OCI-LY7 (cell line): ENCODE results near the gene KNDC1. TPM values are rescaled to one million over a fixed set of nuclear protein-coding genes. Genes with fewer than 3 reads are reported as not detected.

Source experiments
- BruUV-seq: library from RNA; stranded (reverse); fragments of 400-500 nt; replicated peaks from 2 replicates; lab custom pipeline; 2021; lab: Mats Ljungman, UMichigan
- CTCF ChIA-PET: fragments of 300-600 bp; sonication (Branson Sonifier 250); formaldehyde crosslinking; loops from one replicate; lab custom pipeline; 2022; ENCODE audit warnings: antibody characterized with exemption; ENCODE audit not compliant: unreplicated experiment; lab: Charles Lee
- POLR2A ChIA-PET: fragments of 300-600 bp; sonication (Branson Sonifier 250); formaldehyde crosslinking; loops from one replicate; lab custom pipeline; 2022; ENCODE audit warnings: antibody characterized with exemption; lab: Charles Lee
- DNase-seq: peaks from one replicate; pipeline ENCODE4 v3.0.0-alpha.2; 2015; ENCODE audit warnings: low spot score
- H2AFZ ChIP-seq: fragments of 200-600 bp; sonication (generic), shearing (Covaris generic); 2 replicates; pipeline ENCODE4 v1.6.1; 2014; ENCODE audit warnings: mild to moderate bottlenecking, antibody characterized with exemption, low read length, moderate library complexity
- H3K27ac ChIP-seq: fragments of 200-600 bp; sonication (generic); 2 replicates; pipeline ENCODE4 v1.5.1; 2014; ENCODE audit warnings: mixed run types, low read depth, mild to moderate bottlenecking, moderate library complexity, low read length, inconsistent platforms; ENCODE audit not compliant: poor library complexity, severe bottlenecking
- H3K36me3 ChIP-seq: fragments of 200-600 bp; sonication (generic); 2 replicates; pipeline ENCODE4 v1.6.1; 2014; ENCODE audit warnings: mild to moderate bottlenecking, antibody characterized with exemption, low read length, moderate library complexity, mixed read lengths; ENCODE audit not compliant: insufficient read depth
- H3K4me1 ChIP-seq: fragments of 200-600 bp; sonication (generic); 2 replicates; pipeline ENCODE4 v1.5.1; 2014; ENCODE audit warnings: mild to moderate bottlenecking, low read length; ENCODE audit not compliant: insufficient read depth, poor library complexity, severe bottlenecking
- H3K4me2 ChIP-seq: fragments of 200-600 bp; sonication (generic); 2 replicates; pipeline ENCODE4 v1.6.1; 2014; ENCODE audit warnings: mild to moderate bottlenecking, low read length
- H3K4me3 ChIP-seq: fragments of 200-600 bp; sonication (generic); 2 replicates; pipeline ENCODE4 v1.5.1; 2014; ENCODE audit warnings: mild to moderate bottlenecking, low read depth, low read length; ENCODE audit not compliant: poor library complexity, severe bottlenecking
- H3K79me2 ChIP-seq: fragments of 200-600 bp; sonication (generic); 2 replicates; pipeline ENCODE4 v1.6.1; 2016; ENCODE audit warnings: low read depth, mild to moderate bottlenecking, low read length, moderate library complexity, mixed read lengths; ENCODE audit not compliant: insufficient read depth
- H3K9me2 ChIP-seq: fragments of 200-600 bp; sonication (generic); 2 replicates; pipeline ENCODE4 v1.6.1; 2016; ENCODE audit warnings: mild to moderate bottlenecking, low read length, mixed read lengths; ENCODE audit not compliant: insufficient read depth
- H3K9me3 ChIP-seq: fragments of 200-600 bp; sonication (generic); 2 replicates; pipeline ENCODE4 v1.6.1; 2014; ENCODE audit warnings: mild to moderate bottlenecking, mixed run types, low read length, mixed read lengths
- H4K20me1 ChIP-seq: fragments of 200-600 bp; sonication (generic); 2 replicates; pipeline ENCODE4 v1.6.1; 2014; ENCODE audit warnings: mild to moderate bottlenecking, antibody characterized with exemption, low read length, moderate library complexity, mixed read lengths; ENCODE audit not compliant: insufficient read depth
- CTCF ChIP-seq: fragments of 200-600 bp; sonication (generic); conservative IDR thresholded peaks from 2 replicates; pipeline ENCODE4 v1.5.1; 2014; ENCODE audit warnings: mild to moderate bottlenecking, antibody characterized with exemption, low read length, moderate library complexity, mixed read lengths
- EZH2phosphoT487 ChIP-seq: fragments of 200-600 bp; sonication (generic); IDR thresholded peaks from 2 replicates; pipeline ENCODE4 v1.6.1; 2018; ENCODE audit warnings: low read depth, borderline replicate concordance, mild to moderate bottlenecking, mixed run types, antibody characterized with exemption, low read length, moderate library complexity, mixed read lengths
- intact Hi-C: fragments of 100-400 bp; cut with micrococcal nuclease; formaldehyde crosslinking; loops from one replicate; pipeline ENCODE4 v1.10.0; 2022; ENCODE audit not compliant: unreplicated experiment
- total RNA-seq, 2 experiments: library from RNA; depleted of rRNA in 1 of 2; stranded (reverse); fragments of >200 nt in 1 of 2; shearing (Covaris generic) in 1 of 2; gene quantifications; 2 replicates each; pipeline ENCODE4 v1.2.3, GENCODE V29; 2014 to 2022

Gene KNDC1
- total RNA-seq, 2 experiments from 2014 or later: not detected

- ChIA-PET POLR2A (no interaction called here), CTCF (no interaction called here)
- H3K4me2 ChIP-seq: no peak overlapping the region
- no peak overlapping the region for H3K4me3 ChIP-seq
- no peak for TF ChIP-seq CTCF
- no peak for TF ChIP-seq EZH2phosphoT487
- no peaks in the 10 kb centered on the region for H3K4me1 ChIP-seq
- H4K20me1 ChIP-seq: no peaks in the 10 kb centered on the region
- no peaks in the 10 kb centered on the region for H3K79me2 ChIP-seq
- H3K27ac ChIP-seq: no peak overlapping the region
- intact Hi-C loops: no loop called here
- 0 out of 2 replicates have a peak, but pooled peaks cover 7% of the 10 kb centered on the region for H3K9me3 ChIP-seq
- DNase-seq: no peak
- no peak overlapping the region for H2AFZ ChIP-seq
- no TSS peak for BruUV-seq
- H3K36me3 ChIP-seq: no peaks in the 10 kb centered on the region
- H3K9me2 ChIP-seq: no peaks in the 10 kb centered on the region
Observed at GRCh38 chr10:133176546-133176945, 16.5 kb downstream of the KNDC1 start.

GRCh38 chr10:133177380-133178157 is 17.6 kb downstream of the KNDC1 start:
- Histone ChIP-seq H3K36me3 (no peaks in the 10 kb centered on the region), H3K9me2 (no peaks in the 10 kb centered on the region), H3K9me3 (0 out of 2 replicates have a peak, but pooled peaks cover 7% of the 10 kb centered on the region), H3K4me1 (no peaks in the 10 kb centered on the region), H3K4me3 (no peak overlapping the region), H3K4me2 (no peak overlapping the region), H3K27ac (no peak overlapping the region), H3K79me2 (no peaks in the 10 kb centered on the region), H4K20me1 (no peaks in the 10 kb centered on the region), H2AFZ (no peak overlapping the region)
- TF ChIP-seq CTCF (no peak), EZH2phosphoT487 (no peak)
- no TSS peak for BruUV-seq
- intact Hi-C loops: no loop called here
- DNase-seq: no peak
- ChIA-PET CTCF (no interaction called here), POLR2A (no interaction called here)

- Histone ChIP-seq H3K9me2 (no peaks in the 10 kb centered on the region), H2AFZ (no peak overlapping the region), H3K27ac (no peak overlapping the region), H3K36me3 (no peaks in the 10 kb centered on the region), H4K20me1 (no peaks in the 10 kb centered on the region), H3K79me2 (no peaks in the 10 kb centered on the region), H3K9me3 (0 out of 2 replicates have a peak, but pooled peaks cover 7% of the 10 kb centered on the region), H3K4me3 (no peak overlapping the region), H3K4me1 (no peaks in the 10 kb centered on the region), H3K4me2 (no peak overlapping the region)
- no peak for DNase-seq
- BruUV-seq: no TSS peak
- TF ChIP-seq EZH2phosphoT487 (no peak), CTCF (no peak)
- ChIA-PET CTCF (no interaction called here), POLR2A (no interaction called here)
- intact Hi-C loops: no loop called here
Observed at GRCh38 chr10:133178357-133179127, 18.5 kb downstream of the KNDC1 start.
